Breast epithelium (tissue), 4 donors: ENCODE results near the gene LIME1. TPM values are rescaled to one million over a fixed set of nuclear protein-coding genes. Genes with fewer than 3 reads are reported as not detected.

Source experiments
- DNase-seq, 2 donors: peaks; one replicate each; pipeline ENCODE4 v3.0.0-alpha.2; 2019; ENCODE audit warnings: low spot score in 2 of 2
- H3K27ac ChIP-seq, 2 donors: fragments of 200-600 bp; sonication (generic) in 1 of 2; one replicate each; pipeline ENCODE4 v1.5.1; 2016 to 2019; ENCODE audit warnings: mild to moderate bottlenecking in 1 of 2
- H3K27me3 ChIP-seq, 2 donors: fragments of 200-600 bp; sonication (generic) in 1 of 2; one replicate each; pipeline versions ENCODE4 v1.5.1 to v1.6.0; 2017 to 2019; ENCODE audit warnings: control low read depth in 1 of 2, mild to moderate bottlenecking in 1 of 2
- H3K36me3 ChIP-seq: fragments of 200-600 bp; one replicate; pipeline ENCODE4 v1.5.1; 2019
- H3K4me1 ChIP-seq, 2 donors: fragments of 200-600 bp; sonication (generic); one replicate each; pipeline ENCODE4 v1.5.1; 2016 to 2019; ENCODE audit warnings: control low read depth in 1 of 2
- H3K4me3 ChIP-seq, 3 donors: fragments of 200-600 bp; sonication (generic); 1 replicate in 2 of 3; 2 replicates in 1 of 3; pipeline ENCODE4 v1.5.1; 2016 to 2019; ENCODE audit warnings: mild to moderate bottlenecking in 3 of 3, moderate library complexity in 2 of 3
- H3K9me3 ChIP-seq, 2 donors: fragments of 200-600 bp; sonication (generic) in 1 of 2; one replicate each; pipeline ENCODE4 v1.5.1; 2016 to 2019; ENCODE audit warnings: control low read depth in 1 of 2
- POLR2A ChIP-seq: fragments of 450-650 bp; IDR thresholded peaks from one replicate; pipeline ENCODE4 v1.6.1; 2016; ENCODE audit warnings: antibody characterized with exemption, mild to moderate bottlenecking, moderate library complexity
- POLR2AphosphoS5 ChIP-seq, 3 donors: sonication (generic); formaldehyde crosslinking; IDR thresholded peaks; one replicate each; pipeline ENCODE4 v1.6.1; 2017; ENCODE audit warnings: antibody characterized with exemption in 3 of 3
- intact Hi-C: fragments of 100-400 bp; cut with DNase I; formaldehyde crosslinking; loops from one replicate; pipeline ENCODE4 v1.15.1; 2023; ENCODE audit warnings: low total_unique reads
- total RNA-seq, 3 donors: library from RNA; depleted of rRNA; stranded (reverse); fragments of >200 nt; gene quantifications; one replicate each; pipeline ENCODE4 v1.1.0, GENCODE V29; 2016
- TF ChIP-seq, protein P1 (sequence below), 3 donors: fragments of 450-650 bp; IDR thresholded peaks; one replicate each; pipeline ENCODE4 v1.5.1; 2016 to 2017; ENCODE audit warnings: antibody characterized with exemption in 3 of 3, mild to moderate bottlenecking in 3 of 3, moderate library complexity in 3 of 3

The LIME1 gene
- total RNA-seq, 3 donors from 2014 or later: 7.0 to 16.7 (median 12.0) TPM

DNA sequence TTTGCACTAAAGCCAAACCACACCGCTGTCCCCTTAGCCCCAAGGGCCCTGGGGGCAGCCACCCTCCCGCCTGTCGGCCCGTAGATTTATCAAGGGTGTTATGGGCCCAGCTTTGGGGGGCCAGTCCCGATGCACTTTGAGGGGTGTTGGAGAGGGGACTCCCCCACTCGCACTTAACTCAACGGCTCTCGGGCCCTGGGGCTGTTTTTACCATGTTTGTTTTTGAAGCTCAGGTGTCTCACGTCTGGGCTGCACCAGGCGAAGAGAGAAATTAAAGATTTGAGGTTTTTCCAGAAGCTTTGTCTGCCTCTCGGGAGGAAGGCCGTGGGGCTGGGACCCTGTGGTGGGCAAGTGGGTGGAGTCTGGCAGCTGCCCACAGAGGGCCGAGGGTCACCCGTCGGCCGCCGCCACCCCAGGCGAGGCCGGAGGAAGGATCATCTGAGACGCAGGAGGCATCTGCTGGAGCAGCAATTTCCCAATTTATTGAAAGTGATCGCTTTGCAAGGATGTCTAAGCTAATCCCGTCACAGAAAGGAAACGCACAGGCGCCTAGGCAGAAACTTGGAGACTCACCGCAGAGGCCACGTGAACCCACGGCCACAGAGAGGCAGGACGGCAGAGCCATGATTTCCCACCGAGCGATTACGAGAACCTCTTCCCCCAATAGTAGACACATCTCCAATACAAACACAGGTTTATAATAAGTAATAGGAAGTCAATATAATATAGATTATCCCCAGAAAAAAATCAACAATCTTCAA lies 6.9 kb downstream of the LIME1 start:
- intact Hi-C loops: no loop called here
- Histone ChIP-seq H3K9me3 (no peaks in the 10 kb centered on the region), H3K27ac (peak overlapping the region; percentile 13 to 99), H3K27me3 (no peaks in the 10 kb centered on the region), H3K36me3 (no peaks in the 10 kb centered on the region), H3K4me1 (peaks cover 17 to 21% of the 10 kb centered on the region in 2 donors), H3K4me3 (no peak overlapping the region)
- TF ChIP-seq, protein P1, sequence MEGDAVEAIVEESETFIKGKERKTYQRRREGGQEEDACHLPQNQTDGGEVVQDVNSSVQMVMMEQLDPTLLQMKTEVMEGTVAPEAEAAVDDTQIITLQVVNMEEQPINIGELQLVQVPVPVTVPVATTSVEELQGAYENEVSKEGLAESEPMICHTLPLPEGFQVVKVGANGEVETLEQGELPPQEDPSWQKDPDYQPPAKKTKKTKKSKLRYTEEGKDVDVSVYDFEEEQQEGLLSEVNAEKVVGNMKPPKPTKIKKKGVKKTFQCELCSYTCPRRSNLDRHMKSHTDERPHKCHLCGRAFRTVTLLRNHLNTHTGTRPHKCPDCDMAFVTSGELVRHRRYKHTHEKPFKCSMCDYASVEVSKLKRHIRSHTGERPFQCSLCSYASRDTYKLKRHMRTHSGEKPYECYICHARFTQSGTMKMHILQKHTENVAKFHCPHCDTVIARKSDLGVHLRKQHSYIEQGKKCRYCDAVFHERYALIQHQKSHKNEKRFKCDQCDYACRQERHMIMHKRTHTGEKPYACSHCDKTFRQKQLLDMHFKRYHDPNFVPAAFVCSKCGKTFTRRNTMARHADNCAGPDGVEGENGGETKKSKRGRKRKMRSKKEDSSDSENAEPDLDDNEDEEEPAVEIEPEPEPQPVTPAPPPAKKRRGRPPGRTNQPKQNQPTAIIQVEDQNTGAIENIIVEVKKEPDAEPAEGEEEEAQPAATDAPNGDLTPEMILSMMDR (IDR thresholded peaks at IDR 0.05): no peak
- TF ChIP-seq POLR2A (no peak), POLR2AphosphoS5 (IDR thresholded peaks at IDR 0.05) (no peak)
- DNase-seq: no peak

DNA sequence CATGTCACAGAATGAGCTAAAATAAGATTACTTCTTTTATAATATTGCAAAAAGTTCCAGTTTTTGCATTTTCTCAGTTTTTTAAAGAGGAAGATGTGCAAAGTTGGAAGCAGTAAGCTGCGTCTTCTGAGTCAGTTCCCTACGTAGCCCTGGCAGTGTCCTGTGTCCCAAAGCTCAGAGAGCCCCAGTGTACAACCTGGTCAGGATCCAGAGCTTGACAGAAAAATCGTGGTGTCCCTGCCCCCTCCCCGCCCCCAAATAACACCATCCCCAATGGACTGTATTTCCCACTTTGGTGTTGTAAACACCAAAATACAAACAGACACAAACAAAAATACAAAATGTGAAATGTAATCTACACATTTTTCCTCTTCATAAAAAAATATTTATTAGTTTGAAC lies 7.7 kb downstream of the LIME1 start:
- no peak overlapping the region for H3K27ac ChIP-seq
- intact Hi-C loops: no loop called here
- H3K4me1 ChIP-seq: peaks cover 12 to 18% of the 10 kb centered on the region in 2 donors
- TF ChIP-seq POLR2AphosphoS5 (IDR thresholded peaks at IDR 0.05) (no peak), POLR2A (no peak)
- TF ChIP-seq, protein P1 (IDR thresholded peaks at IDR 0.05): no peak
- no peaks in the 10 kb centered on the region for H3K36me3 ChIP-seq
- H3K4me3 ChIP-seq: no peak overlapping the region
- H3K27me3 ChIP-seq: no peaks in the 10 kb centered on the region
- DNase-seq: no peak
- H3K9me3 ChIP-seq: no peaks in the 10 kb centered on the region

DNA sequence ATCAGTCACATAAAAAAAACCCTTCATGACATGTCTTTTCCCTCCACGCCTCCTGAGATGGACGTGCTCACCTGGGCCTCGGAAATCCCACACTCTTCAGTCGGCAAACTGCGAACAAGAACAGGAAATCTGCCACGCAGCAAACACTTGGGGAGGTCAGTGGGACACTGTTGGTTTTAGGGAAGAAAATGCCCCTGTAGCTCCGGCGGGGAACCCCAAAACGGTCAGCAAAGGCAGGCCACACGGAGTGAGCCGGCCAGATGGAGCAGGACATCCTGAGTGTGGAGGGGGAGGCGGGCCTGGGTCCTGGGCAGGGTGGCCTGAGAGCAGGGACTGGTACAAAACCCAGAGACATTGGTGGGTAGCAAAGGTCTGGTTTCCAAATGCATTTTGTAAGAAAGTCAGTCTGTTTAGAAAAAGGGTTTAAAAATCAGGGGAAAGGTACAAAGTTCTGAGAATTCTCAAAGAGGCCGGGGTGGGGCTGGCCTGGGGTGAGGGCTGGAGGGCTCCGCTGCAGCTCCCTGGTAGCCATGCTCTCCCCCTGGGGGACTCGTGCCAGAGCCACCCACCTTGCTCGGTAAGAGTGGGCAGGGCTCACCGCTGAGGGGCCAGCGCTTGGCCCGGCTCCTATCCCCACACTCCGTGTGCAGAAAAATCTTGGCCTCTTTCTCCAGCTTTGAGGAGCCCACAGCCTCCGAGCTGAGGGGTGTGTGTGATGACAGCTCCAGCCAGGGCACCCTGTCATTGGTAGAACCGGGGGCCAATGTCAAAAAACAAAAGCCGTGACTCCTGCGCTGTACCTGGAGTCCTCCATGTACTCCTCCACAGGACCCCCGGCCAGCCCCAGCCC lies 8.3 kb downstream of the LIME1 start:
- peak overlapping the region in 1 of 2 donors; percentile 2 for H3K27ac ChIP-seq
- TF ChIP-seq POLR2A: no peak
- no peak for TF ChIP-seq POLR2AphosphoS5 (IDR thresholded peaks at IDR 0.05)
- TF ChIP-seq, protein P1 (IDR thresholded peaks at IDR 0.05): no peak
- H3K36me3 ChIP-seq: no peaks in the 10 kb centered on the region
- peaks cover 12 to 18% of the 10 kb centered on the region in 2 donors for H3K4me1 ChIP-seq
- no peaks in the 10 kb centered on the region for H3K27me3 ChIP-seq
- H3K9me3 ChIP-seq: no peaks in the 10 kb centered on the region
- no peak for DNase-seq
- no peak overlapping the region for H3K4me3 ChIP-seq
- intact Hi-C loops: no loop called here

GRCh38 chr20:63745424-63745805 lies 9.0 kb downstream of the LIME1 start:
- H3K36me3 ChIP-seq: no peaks in the 10 kb centered on the region
- no peaks in the 10 kb centered on the region for H3K9me3 ChIP-seq
- peaks cover 12 to 17% of the 10 kb centered on the region in 2 donors for H3K4me1 ChIP-seq
- intact Hi-C loops: no loop called here
- DNase-seq: no peak
- peak overlapping the region in 1 of 2 donors; percentile 25 for H3K27ac ChIP-seq
- H3K27me3 ChIP-seq: no peaks in the 10 kb centered on the region
- TF ChIP-seq POLR2AphosphoS5 (IDR thresholded peaks at IDR 0.05) (no peak), POLR2A (no peak)
- TF ChIP-seq, protein P1 (IDR thresholded peaks at IDR 0.05): no peak
- no peak overlapping the region for H3K4me3 ChIP-seq
